Activated T-helper 1 cell treated with anti-CD3 and anti-CD28 coated beads, Interleukin-12 subunit alpha, Interleukin-12 subunit beta, Interleukin-2, Interleukin-4 antibody, amounts not matched to agents 30 ng/mL and 10 ng/mL and 1 ng/mL, durations not matched to agents 14 hours and 24 hours and 36 hours (primary cell): ENCODE data around the gene GALNT5. TPM values are rescaled to one million over a fixed set of nuclear protein-coding genes. Genes with fewer than 3 reads are reported as not detected.
"Not testable (repeated sequence)": the region's sequence is repeated elsewhere in the genome, so short reads cannot be mapped to it uniquely, and the experiment has no call there.

ENCODE experiments used
- DNase-seq: peaks from one replicate; pipeline ENCODE4 v3.0.0; 2021; ENCODE audit warnings: low spot score
- H3K27ac Mint-ChIP-seq: one replicate; pipeline ENCODE4 v1.8.0; 2021; ENCODE audit warnings: mild to moderate bottlenecking, mixed read lengths
- H3K27me3 Mint-ChIP-seq: one replicate; pipeline ENCODE4 v1.8.0; 2022; ENCODE audit warnings: mild to moderate bottlenecking, moderate library complexity, mixed read lengths; ENCODE audit not compliant: insufficient read depth
- H3K36me3 Mint-ChIP-seq: one replicate; pipeline ENCODE4 v1.8.0; 2021; ENCODE audit warnings: low read depth, mixed read lengths
- H3K4me1 Mint-ChIP-seq: one replicate; pipeline ENCODE4 v1.8.0; 2021; ENCODE audit warnings: low read depth, mixed read lengths
- H3K4me3 Mint-ChIP-seq: one replicate; pipeline ENCODE4 v1.8.0; 2021; ENCODE audit warnings: mild to moderate bottlenecking, moderate library complexity, mixed read lengths
- H3K9me3 Mint-ChIP-seq: one replicate; pipeline ENCODE4 v1.8.0; 2021; ENCODE audit warnings: mixed read lengths
- intact Hi-C: fragments of 100-400 bp; cut with micrococcal nuclease; formaldehyde crosslinking; loops from one replicate; pipeline ENCODE4 v1.15.1; 2024
- total RNA-seq: library from RNA; stranded (reverse); gene quantifications from 2 replicates; pipeline ENCODE4 v1.2.3, GENCODE V29; 2022

Gene GALNT5
- total RNA-seq, 1 donor from 2014 or later = not detected

DNA sequence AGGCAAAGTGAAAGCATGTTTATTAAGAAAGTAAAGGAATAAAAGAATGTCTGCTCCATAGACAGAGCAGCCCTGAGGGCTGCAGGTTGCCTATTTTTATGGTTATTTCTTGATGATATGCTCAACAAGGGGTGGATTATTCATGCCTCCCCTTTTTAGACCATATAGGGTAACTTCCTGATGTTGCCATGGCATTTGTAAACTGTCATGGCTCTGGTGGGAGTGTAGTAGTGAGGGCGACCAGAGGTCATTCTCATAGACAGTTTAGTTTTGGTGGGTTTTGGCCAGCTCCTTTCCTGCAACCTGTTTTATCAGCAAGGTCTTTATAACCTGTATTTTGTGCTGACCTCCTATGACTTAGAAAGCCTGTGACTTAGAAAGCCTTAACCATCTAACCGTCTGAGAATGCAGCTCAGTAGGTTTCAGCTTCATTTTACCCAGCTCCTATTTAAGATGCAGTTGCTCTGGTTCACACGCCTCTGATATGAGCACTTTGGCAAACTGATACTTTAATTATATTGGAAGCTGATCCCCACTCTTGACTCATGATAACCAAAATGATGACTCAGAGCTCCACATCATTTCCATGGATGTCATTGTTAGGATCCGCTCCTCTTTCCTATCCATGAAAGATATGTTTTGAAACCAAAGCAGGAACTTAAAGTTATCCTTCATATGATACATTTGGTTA, 82.6 kb downstream of the GALNT5 start:
- intact Hi-C loops = no loop called here
- H3K4me3 Mint-ChIP-seq = no peak overlapping the region
- DNase-seq = no peak
- H3K36me3 Mint-ChIP-seq = peaks cover 40% of the 10 kb centered on the region
- no peak overlapping the region for H3K27ac Mint-ChIP-seq
- H3K27me3 Mint-ChIP-seq = no peaks in the 10 kb centered on the region
- peaks cover 13% of the 10 kb centered on the region for H3K4me1 Mint-ChIP-seq
- H3K9me3 Mint-ChIP-seq = peaks cover 46% of the 10 kb centered on the region

GRCh38 chr2:157341381-157341780, 83.9 kb downstream of the GALNT5 start:
- peaks cover 54% of the 10 kb centered on the region for H3K9me3 Mint-ChIP-seq

GRCh38 chr2:157345647-157346389, 88.3 kb downstream of the GALNT5 start:
- intact Hi-C loops = no loop called here
- Mint-ChIP-seq H3K27ac (no peak overlapping the region), H3K9me3 (peaks cover 55% of the 10 kb centered on the region), H3K36me3 (peaks cover 50% of the 10 kb centered on the region), H3K4me1 (no peaks in the 10 kb centered on the region), H3K4me3 (no peak overlapping the region), H3K27me3 (no peaks in the 10 kb centered on the region)
- no peak for DNase-seq

More at GRCh38 chr2:157341381-157341780, 83.9 kb downstream of the GALNT5 start:
- DNase-seq, intact Hi-C loops, H3K4me3 Mint-ChIP-seq, H3K27ac Mint-ChIP-seq, H3K4me1 Mint-ChIP-seq, H3K27me3 Mint-ChIP-seq: not testable (repeated sequence)
- H3K36me3 Mint-ChIP-seq = peaks cover 46% of the 10 kb centered on the region

- no peak overlapping the region for H3K27ac Mint-ChIP-seq
- no peaks in the 10 kb centered on the region for H3K4me1 Mint-ChIP-seq
- no peak overlapping the region for H3K4me3 Mint-ChIP-seq
- intact Hi-C loops = no loop called here
- no peak for DNase-seq
- peaks cover 29% of the 10 kb centered on the region for H3K9me3 Mint-ChIP-seq
- H3K27me3 Mint-ChIP-seq = peaks cover 2% of the 10 kb centered on the region
- peaks cover 30% of the 10 kb centered on the region for H3K36me3 Mint-ChIP-seq
Measured at GRCh38 chr2:157348291-157348921, 90.9 kb downstream of the GALNT5 start.

DNA sequence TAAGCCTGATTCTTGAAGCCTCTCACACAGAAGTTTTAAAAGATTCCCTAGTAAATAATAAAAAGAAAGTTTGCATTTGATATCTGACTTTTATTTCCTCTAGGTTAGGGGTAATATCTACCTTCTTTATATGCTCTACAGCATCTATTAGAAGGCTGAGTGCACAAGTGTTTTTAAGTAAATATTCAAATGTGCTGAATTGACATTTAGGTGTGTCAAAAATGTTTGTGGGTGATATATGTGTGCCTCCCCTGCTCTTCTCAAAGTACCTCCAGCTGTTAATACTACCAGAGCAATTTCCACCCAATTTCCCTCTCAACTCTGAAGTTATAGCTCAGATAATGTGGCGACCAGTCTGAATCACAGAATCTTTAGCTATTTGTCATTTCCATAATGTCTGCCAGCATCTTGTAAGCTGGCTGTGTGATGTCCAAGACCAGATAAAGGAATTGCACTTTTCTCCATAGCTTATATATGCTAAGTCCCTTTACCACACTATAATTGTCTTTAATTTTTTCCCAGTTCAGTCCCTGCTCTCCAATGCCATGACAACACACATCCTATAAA, 92.5 kb downstream of the GALNT5 start:
- Mint-ChIP-seq H3K4me3 (no peak overlapping the region), H3K9me3 (peaks cover 17% of the 10 kb centered on the region), H3K4me1 (no peaks in the 10 kb centered on the region), H3K27ac (no peak overlapping the region), H3K36me3 (peaks cover 19% of the 10 kb centered on the region), H3K27me3 (peaks cover 2% of the 10 kb centered on the region)
- intact Hi-C loops = no loop called here
- no peak for DNase-seq

DNA sequence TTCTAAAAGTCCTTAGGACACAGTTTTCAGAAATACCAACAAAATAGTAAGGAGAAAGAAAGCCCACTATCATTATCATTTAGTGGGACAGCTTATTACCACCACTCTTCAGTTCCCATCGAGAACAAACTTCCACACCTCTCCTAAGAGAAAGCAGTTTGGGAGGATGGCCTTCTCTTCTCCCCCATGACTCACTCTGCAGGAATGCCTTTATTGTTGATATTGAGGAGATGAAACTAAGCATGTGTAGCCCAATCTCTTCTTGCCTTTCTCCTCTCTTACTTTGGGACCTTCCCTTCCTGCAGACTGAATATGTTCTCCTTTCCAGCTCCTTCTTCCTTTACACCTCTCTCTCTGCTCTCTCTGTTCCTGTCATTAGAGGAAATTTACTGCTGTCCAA, 98.1 kb downstream of the GALNT5 start:
- Mint-ChIP-seq H3K4me1 (no peaks in the 10 kb centered on the region), H3K27me3 (peaks cover 2% of the 10 kb centered on the region)
- intact Hi-C loops = no loop called here

DNA sequence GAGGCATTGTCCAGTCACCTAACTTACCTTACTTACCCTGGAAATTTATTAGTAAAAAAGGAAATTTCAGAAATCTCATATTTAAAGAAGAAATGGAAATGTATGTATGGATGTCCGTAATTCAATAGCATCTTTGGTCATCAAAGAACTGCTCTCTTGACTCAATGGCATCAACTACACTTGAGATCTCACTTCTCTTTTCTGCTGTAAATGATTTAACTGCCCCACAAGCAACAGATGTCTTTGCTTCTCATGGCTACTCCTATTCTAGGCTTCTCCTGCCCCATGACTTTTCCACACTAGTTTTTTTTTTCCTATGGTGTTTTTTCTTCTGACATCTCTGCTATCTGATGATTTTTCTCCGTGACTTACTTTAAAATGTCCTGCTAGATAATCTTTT, 102.1 kb downstream of the GALNT5 start:
- H3K4me1 Mint-ChIP-seq = peaks cover 9% of the 10 kb centered on the region

More for the DNA sequence above, 98.1 kb downstream of the GALNT5 start:
- Mint-ChIP-seq H3K4me3 (no peak overlapping the region), H3K9me3 (peaks cover 16% of the 10 kb centered on the region), H3K36me3 (peaks cover 13% of the 10 kb centered on the region), H3K27ac (no peak overlapping the region)
- no peak for DNase-seq

DNA sequence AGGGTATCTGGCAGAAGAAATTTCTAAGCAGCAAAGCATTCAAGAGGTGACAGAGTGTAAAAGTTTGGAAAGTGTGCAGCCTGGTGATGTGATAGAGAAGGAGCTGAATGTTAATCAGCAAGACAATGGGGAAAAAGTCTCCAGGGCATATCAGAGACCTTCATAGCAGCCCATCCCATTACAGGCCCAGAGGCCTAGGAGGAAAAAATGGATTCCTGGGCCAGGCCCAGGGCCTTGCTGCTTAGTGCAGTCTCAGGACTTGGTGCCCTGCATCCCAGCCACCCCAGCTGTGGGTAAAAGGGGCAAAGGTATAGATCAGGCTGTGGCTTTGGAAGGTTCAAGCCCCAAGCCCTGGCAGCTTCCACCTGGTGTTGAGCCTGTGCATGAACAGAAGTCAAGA, 104.0 kb downstream of the GALNT5 start:
- no peaks in the 10 kb centered on the region for H3K27me3 Mint-ChIP-seq
- DNase-seq = no peak
- no peak overlapping the region for H3K27ac Mint-ChIP-seq
- H3K4me3 Mint-ChIP-seq = no peak overlapping the region
- H3K36me3 Mint-ChIP-seq = peaks cover 41% of the 10 kb centered on the region
- H3K9me3 Mint-ChIP-seq = peaks cover 48% of the 10 kb centered on the region
- intact Hi-C loops = no loop called here
- H3K4me1 Mint-ChIP-seq = peaks cover 18% of the 10 kb centered on the region

More for the DNA sequence above, 102.1 kb downstream of the GALNT5 start:
- DNase-seq = no peak
- peaks cover 34% of the 10 kb centered on the region for H3K36me3 Mint-ChIP-seq
- no peak overlapping the region for H3K27ac Mint-ChIP-seq
- H3K9me3 Mint-ChIP-seq = peaks cover 42% of the 10 kb centered on the region
- intact Hi-C loops = no loop called here
- no peak overlapping the region for H3K4me3 Mint-ChIP-seq
- no peaks in the 10 kb centered on the region for H3K27me3 Mint-ChIP-seq

DNA sequence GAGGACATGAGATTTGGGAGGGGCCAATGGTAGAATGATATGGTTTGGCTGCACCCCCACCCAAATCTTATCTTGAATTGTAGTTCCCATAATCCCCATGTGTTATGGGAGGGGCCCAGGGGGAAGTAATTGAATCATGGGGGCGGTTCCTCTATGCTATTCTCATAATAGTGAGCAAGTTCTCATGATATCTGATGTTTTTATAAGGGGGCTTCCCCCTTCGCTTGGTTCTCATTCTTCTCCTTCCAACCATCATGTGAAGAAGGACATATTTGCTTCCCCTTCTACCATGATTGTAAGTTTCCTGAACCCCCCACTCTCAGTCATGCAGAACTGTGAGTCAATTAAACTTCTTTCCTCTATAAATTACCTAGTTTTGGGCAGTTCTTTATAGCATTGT, 105.1 kb downstream of the GALNT5 start:
- peaks cover 19% of the 10 kb centered on the region for H3K4me1 Mint-ChIP-seq
- H3K27me3 Mint-ChIP-seq = no peaks in the 10 kb centered on the region
- intact Hi-C loops = no loop called here
- H3K36me3 Mint-ChIP-seq = peaks cover 42% of the 10 kb centered on the region
- peaks cover 51% of the 10 kb centered on the region for H3K9me3 Mint-ChIP-seq
- no peak for DNase-seq
- H3K4me3 Mint-ChIP-seq = no peak overlapping the region
- H3K27ac Mint-ChIP-seq = no peak overlapping the region

DNA sequence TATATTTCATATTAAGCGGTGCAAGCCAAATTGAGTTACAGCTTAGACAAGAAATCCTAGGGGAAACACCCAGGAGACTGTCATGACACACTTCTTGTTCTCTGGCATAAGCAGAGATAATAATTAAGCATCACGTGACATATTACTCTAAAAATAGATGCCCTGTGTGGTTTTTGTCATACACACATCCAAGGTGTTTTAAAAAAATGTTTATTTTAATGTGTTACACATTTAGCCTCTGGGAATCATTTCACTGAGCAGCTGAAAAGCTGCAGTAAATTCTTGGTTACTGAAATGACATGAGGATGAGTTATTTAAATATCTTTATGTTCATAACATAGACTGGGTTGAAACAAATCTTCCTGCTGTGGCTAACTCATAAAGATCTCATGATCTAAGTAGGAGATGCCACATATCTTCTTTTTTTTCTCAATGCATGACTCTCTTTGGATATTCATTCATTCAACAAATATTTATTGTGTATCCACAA, 106.2 kb downstream of the GALNT5 start:
- intact Hi-C loops = no loop called here
- peaks cover 42% of the 10 kb centered on the region for H3K36me3 Mint-ChIP-seq
- H3K9me3 Mint-ChIP-seq = peaks cover 55% of the 10 kb centered on the region

More for the DNA sequence above, 106.2 kb downstream of the GALNT5 start:
- H3K27ac Mint-ChIP-seq = no peak overlapping the region
- DNase-seq = no peak
- no peak overlapping the region for H3K4me3 Mint-ChIP-seq
- no peaks in the 10 kb centered on the region for H3K27me3 Mint-ChIP-seq
- peaks cover 19% of the 10 kb centered on the region for H3K4me1 Mint-ChIP-seq
